PFSK-1 (cell line): ENCODE measurements around the gene GRIP1.

Experiments used
- FOXP2 ChIP-seq: optimal IDR thresholded peaks from 2 replicates; pipeline ENCODE3; 2011; ENCODE audit warnings: borderline replicate concordance, control low read depth, inconsistent platforms; ENCODE audit not compliant: insufficient read depth; ENCODE audit errors: extremely low read length, extremely low read depth
- TAF1 ChIP-seq: IDR thresholded peaks from 2 replicates; pipeline ENCODE4 v1.6.1; 2012; ENCODE audit warnings: low read length, control low read depth, borderline replicate concordance; ENCODE audit not compliant: insufficient read depth

GRCh38 chr12:66428870-66429269, 250.0 kb downstream of the GRIP1 start:
- TF ChIP-seq FOXP2, result no peak
- no peak for TF ChIP-seq TAF1
